AG09309 (cell line): ENCODE data around the gene CTNNA1.
"Not testable (repeated sequence)": the region's sequence is repeated elsewhere in the genome, so short reads cannot be mapped to it uniquely, and the experiment has no call there.

Experiments used
- DNase-seq: peaks from one replicate; pipeline ENCODE4 v3.0.0-alpha.2; 2010; ENCODE audit warnings: low read depth
- H3K4me3 ChIP-seq: 2 replicates; pipeline ENCODE4 v1.5.1; 2011; ENCODE audit warnings: mild to moderate bottlenecking, low read depth, low read length, moderate library complexity; ENCODE audit not compliant: control insufficient read depth
- TF ChIP-seq, protein P1 (sequence below): IDR thresholded peaks from 2 replicates; pipeline ENCODE4 v1.5.1; 2011; ENCODE audit warnings: mild to moderate bottlenecking, low read depth, low read length, inconsistent platforms; ENCODE audit not compliant: insufficient read depth, control insufficient read depth; ENCODE audit errors: missing control alignments

Gene CTNNA1

GRCh38 chr5:138832218-138832617 lies 79.0 kb downstream of the CTNNA1 start:
- no peak for DNase-seq
- TF ChIP-seq, protein P1, sequence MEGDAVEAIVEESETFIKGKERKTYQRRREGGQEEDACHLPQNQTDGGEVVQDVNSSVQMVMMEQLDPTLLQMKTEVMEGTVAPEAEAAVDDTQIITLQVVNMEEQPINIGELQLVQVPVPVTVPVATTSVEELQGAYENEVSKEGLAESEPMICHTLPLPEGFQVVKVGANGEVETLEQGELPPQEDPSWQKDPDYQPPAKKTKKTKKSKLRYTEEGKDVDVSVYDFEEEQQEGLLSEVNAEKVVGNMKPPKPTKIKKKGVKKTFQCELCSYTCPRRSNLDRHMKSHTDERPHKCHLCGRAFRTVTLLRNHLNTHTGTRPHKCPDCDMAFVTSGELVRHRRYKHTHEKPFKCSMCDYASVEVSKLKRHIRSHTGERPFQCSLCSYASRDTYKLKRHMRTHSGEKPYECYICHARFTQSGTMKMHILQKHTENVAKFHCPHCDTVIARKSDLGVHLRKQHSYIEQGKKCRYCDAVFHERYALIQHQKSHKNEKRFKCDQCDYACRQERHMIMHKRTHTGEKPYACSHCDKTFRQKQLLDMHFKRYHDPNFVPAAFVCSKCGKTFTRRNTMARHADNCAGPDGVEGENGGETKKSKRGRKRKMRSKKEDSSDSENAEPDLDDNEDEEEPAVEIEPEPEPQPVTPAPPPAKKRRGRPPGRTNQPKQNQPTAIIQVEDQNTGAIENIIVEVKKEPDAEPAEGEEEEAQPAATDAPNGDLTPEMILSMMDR: no peak

GRCh38 chr5:138833080-138833479 lies 79.9 kb downstream of the CTNNA1 start:
- TF ChIP-seq, protein P1: no peak
- no peak overlapping the region for H3K4me3 ChIP-seq
- no peak for DNase-seq

More at GRCh38 chr5:138832218-138832617, 79.0 kb downstream of the CTNNA1 start:
- H3K4me3 ChIP-seq: no peak overlapping the region

DNA sequence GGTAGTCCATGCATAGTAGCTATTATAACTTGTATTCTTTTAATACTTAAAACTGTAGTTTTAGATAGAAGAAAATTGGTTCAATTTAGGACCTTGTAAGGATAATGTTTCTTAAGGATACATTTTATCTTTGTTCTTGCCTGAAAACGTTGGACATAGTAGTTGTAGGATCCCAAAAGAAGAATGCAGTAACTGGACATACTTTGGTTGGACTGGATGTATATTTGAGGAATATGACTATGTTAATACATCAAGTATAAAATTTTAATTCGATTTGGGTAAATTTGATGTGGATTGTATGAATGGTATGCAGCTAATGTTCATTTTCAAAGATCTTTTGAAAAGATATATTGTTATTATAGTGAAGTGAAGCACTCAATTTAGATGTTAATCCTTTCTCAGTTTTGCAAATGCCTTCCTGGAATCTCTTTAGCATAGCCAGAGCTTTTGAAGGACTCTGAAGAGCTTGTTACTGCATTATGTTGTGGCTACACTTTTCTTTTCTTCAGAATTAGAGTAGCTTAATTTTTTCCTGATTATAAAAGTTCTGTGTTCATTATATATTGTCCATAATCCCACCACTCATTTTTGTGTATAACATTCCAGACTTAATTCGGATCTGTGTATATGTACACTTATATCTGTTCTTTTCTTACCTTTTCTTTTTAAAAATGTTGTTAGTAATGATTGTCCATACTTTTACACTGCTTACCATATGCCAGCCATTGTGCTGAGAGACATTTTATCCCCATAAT lies 80.7 kb downstream of the CTNNA1 start:
- TF ChIP-seq, protein P1: no peak
- no peak for DNase-seq
- no peak overlapping the region for H3K4me3 ChIP-seq

DNA sequence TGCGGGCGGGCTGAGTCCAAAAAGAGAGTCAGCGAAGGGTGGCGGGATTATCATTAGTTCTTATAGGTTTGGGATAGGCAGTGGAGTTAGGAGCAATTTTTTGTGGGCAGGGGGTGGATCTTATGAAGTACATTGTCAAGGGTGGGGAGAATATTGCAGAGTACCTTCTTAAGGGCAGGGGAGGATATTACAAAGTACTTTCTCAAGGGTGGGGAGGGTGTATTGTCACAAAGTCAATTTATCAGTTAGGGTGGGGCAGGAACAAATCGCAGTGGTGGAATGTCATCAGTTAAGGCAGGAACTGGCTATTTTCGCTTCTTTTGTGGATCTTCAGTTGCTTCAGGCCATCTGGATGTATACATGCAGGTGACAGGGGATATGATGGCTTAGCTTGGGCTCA lies 81.6 kb downstream of the CTNNA1 start:
- H3K4me3 ChIP-seq, DNase-seq: not testable (repeated sequence)

GRCh38 chr5:138837160-138837559 lies 83.9 kb downstream of the CTNNA1 start:
- TF ChIP-seq, protein P1: no peak
- no peak overlapping the region for H3K4me3 ChIP-seq
- no peak for DNase-seq

DNA sequence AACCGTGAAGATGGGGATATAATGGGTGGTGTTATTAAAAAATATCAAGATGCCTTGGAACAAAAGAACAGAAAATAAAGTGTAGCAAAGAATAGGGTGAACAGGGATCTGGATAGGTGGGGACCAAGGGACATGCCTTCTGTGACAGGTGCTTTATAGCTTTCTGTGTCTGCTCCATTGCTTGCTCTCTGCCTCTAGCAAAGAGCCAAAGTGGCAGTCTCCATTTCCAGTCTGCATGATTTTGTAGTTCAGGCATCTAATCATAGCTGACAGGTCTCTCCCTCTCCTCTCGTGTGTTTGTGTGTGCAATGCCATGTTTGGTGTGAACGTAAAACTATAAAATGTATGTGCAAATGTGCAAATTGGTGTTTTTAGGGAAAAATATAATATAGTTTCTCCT lies 86.9 kb downstream of the CTNNA1 start:
- no peak for DNase-seq
- TF ChIP-seq, protein P1: no peak
- H3K4me3 ChIP-seq: no peak overlapping the region

- TF ChIP-seq, protein P1: no peak
- DNase-seq: no peak
- H3K4me3 ChIP-seq: no peak overlapping the region
These were observed 88.3 kb downstream of the CTNNA1 start for GRCh38 chr5:138841531-138841930.
